HS-27A (cell line): ENCODE data around the gene PAX9.
"Not testable (repeated sequence)": the region's sequence is repeated elsewhere in the genome, so short reads cannot be mapped to it uniquely, and the experiment has no call there.

Source experiments
- DNase-seq: peaks from one replicate; pipeline ENCODE4 v3.0.0-alpha.2; 2012; ENCODE audit warnings: low read depth, missing footprints

PAX9 gene

GRCh38 chr14:36672095-36672494, 10.4 kb downstream of the PAX9 start:
- no peak for DNase-seq

GRCh38 chr14:36674659-36675058, 13.0 kb downstream of the PAX9 start:
- no peak for DNase-seq

GRCh38 chr14:36675581-36675980, 13.9 kb downstream of the PAX9 start:
- no peak for DNase-seq

GRCh38 chr14:36676236-36676635, 14.6 kb downstream of the PAX9 start:
- no peak for DNase-seq

- DNase-seq = no peak
These were observed 20.7 kb downstream of the PAX9 start for GRCh38 chr14:36682338-36682737.

GRCh38 chr14:36683083-36683724, 21.5 kb downstream of the PAX9 start:
- no peak for DNase-seq

GRCh38 chr14:36684946-36685345, 23.3 kb downstream of the PAX9 start:
- no peak for DNase-seq

GRCh38 chr14:36690311-36691040, 28.8 kb downstream of the PAX9 start:
- DNase-seq = peak; percentile 66

GRCh38 chr14:36699420-36699819, 37.8 kb downstream of the PAX9 start:
- not testable (repeated sequence) for DNase-seq

- DNase-seq = no peak
These were observed 39.0 kb downstream of the PAX9 start for GRCh38 chr14:36700651-36701050.

- no peak for DNase-seq
These were observed 39.5 kb downstream of the PAX9 start for GRCh38 chr14:36701132-36701531.

GRCh38 chr14:36702474-36702873, 40.8 kb downstream of the PAX9 start:
- DNase-seq = no peak

GRCh38 chr14:36707570-36707969, 45.9 kb downstream of the PAX9 start:
- DNase-seq = no peak

- DNase-seq = no peak
These were observed 52.5 kb downstream of the PAX9 start for GRCh38 chr14:36713960-36714703.

GRCh38 chr14:36716614-36717184, 55.0 kb downstream of the PAX9 start:
- no peak for DNase-seq

- DNase-seq = no peak
These were observed 55.7 kb downstream of the PAX9 start for GRCh38 chr14:36717363-36717762.

GRCh38 chr14:36718216-36718615, 56.6 kb downstream of the PAX9 start:
- DNase-seq = no peak

- DNase-seq = no peak
These were observed 58.2 kb downstream of the PAX9 start for GRCh38 chr14:36719823-36720222.

GRCh38 chr14:36720657-36721056, 59.0 kb downstream of the PAX9 start:
- no peak for DNase-seq

- no peak for DNase-seq
These were observed 60.2 kb downstream of the PAX9 start for GRCh38 chr14:36721877-36722276.

- DNase-seq = no peak
These were observed 61.9 kb downstream of the PAX9 start for GRCh38 chr14:36723530-36723929.

- no peak for DNase-seq
These were observed 62.5 kb downstream of the PAX9 start for GRCh38 chr14:36724162-36724561.

GRCh38 chr14:36726128-36726527, 64.5 kb downstream of the PAX9 start:
- DNase-seq = no peak
